Spleen (tissue), 11 donors: Measurements from ENCODE around the gene GRIK4. TPM values are rescaled to one million over a fixed set of nuclear protein-coding genes. Genes with fewer than 3 reads are reported as not detected.

Experiments used
- DNase-seq: peaks from one replicate; pipeline ENCODE4 v3.0.0-alpha.2; 2020
- H3K27ac ChIP-seq, 8 donors: fragments of 200-600 bp; sonication (generic) in 7 of 8; 1 replicate in 4 of 8; 2 replicates in 4 of 8; pipeline versions ENCODE4 v1.5.0 to v1.8.0; 2016 to 2021; ENCODE audit warnings: inconsistent platforms in 4 of 8, mild to moderate bottlenecking in 4 of 8, moderate library complexity in 1 of 8
- H3K27me3 ChIP-seq, 7 donors: fragments of 200-600 bp; sonication (generic) in 6 of 7; replicated peaks in 1 of 7; 1 replicate in 4 of 7; 2 replicates in 3 of 7; pipeline versions ENCODE4 v1.5.0 to v1.8.0; 2016 to 2021; ENCODE audit warnings: inconsistent platforms in 3 of 7, mild to moderate bottlenecking in 1 of 7
- H3K36me3 ChIP-seq, 6 donors: fragments of 200-600 bp; sonication (generic) in 5 of 6; 1 replicate in 4 of 6; 2 replicates in 2 of 6; pipeline versions ENCODE4 v1.5.0 to v1.8.0; 2016 to 2021; ENCODE audit warnings: inconsistent platforms in 2 of 6
- H3K4me1 ChIP-seq, 6 donors: fragments of 200-600 bp; sonication (generic) in 5 of 6; 1 replicate in 3 of 6; 2 replicates in 3 of 6; pipeline versions ENCODE4 v1.5.0 to v1.8.0; 2016 to 2021; ENCODE audit warnings: inconsistent platforms in 3 of 6
- H3K4me3 ChIP-seq, 8 donors: fragments of 200-600 bp; sonication (generic) in 7 of 8; 1 replicate in 4 of 8; 2 replicates in 4 of 8; pipeline versions ENCODE4 v1.5.0 to v1.8.0; 2016 to 2021; ENCODE audit warnings: inconsistent platforms in 4 of 8, mild to moderate bottlenecking in 4 of 8, moderate library complexity in 2 of 8
- H3K9me3 ChIP-seq, 8 donors: fragments of 200-600 bp; sonication (generic) in 7 of 8; 1 replicate in 4 of 8; 2 replicates in 4 of 8; pipeline versions ENCODE4 v1.5.0 to v1.8.0; 2016 to 2021; ENCODE audit warnings: inconsistent platforms in 4 of 8
- POLR2A ChIP-seq, 3 donors: fragments of 450-650 bp; IDR thresholded peaks; one replicate each; pipeline ENCODE4 v1.5.1; 2017; ENCODE audit warnings: antibody characterized with exemption in 3 of 3, mild to moderate bottlenecking in 1 of 3
- POLR2AphosphoS5 ChIP-seq, 3 donors: sonication (generic); formaldehyde crosslinking; IDR thresholded peaks; one replicate each; pipeline ENCODE4 v1.5.1; 2017; ENCODE audit warnings: antibody characterized with exemption in 3 of 3
- WGBS, 5 donors: extraction: QIAGEN DNeasy Blood & Tissue Kit in 3 of 5; methylation state at CpG; one replicate each; pipeline versions ENCODE4 v1.1.5 to v1.1.7; 2013 to 2018; 5-methylcytosine and 5-hydroxymethylcytosine counted together
- intact Hi-C: fragments of 100-400 bp; cut with DNase I; formaldehyde crosslinking; loops from one replicate; pipeline ENCODE4 v1.15.0; 2023; ENCODE audit warnings: low total_unique reads
- polyA plus RNA-seq, 3 donors: library from polyadenylated mRNA; stranded (reverse); fragments of 200-250 nt; gene quantifications; one replicate each; pipeline ENCODE4 v1.2.1, GENCODE V29; 2013
- total RNA-seq, 7 donors: library from RNA; depleted of rRNA in 3 of 7; stranded (reverse); fragments of >200 nt in 3 of 7; fragmentation: NEBNext Ultra II Directional in 4 of 7; extraction: Animal tissue kit (Norgen Biotek cat#: 25700) in 4 of 7; gene quantifications; one replicate each; pipeline versions ENCODE4 v1.1.0 to v1.2.1, GENCODE V29; 2016 to 2021
- TF ChIP-seq, protein P1 (sequence below), 11 experiments: fragments of 200-600 bp in 7 of 11; fragments of 450-650 bp in 4 of 11; sonication (generic) in 4 of 11; IDR thresholded peaks in 8 of 11; conservative IDR thresholded peaks in 3 of 11; 1 replicate in 7 of 11; 2 replicates in 4 of 11; pipeline versions ENCODE4 v1.4.0 to v1.8.0; 2016 to 2021; ENCODE audit warnings: antibody characterized with exemption in 11 of 11, inconsistent platforms in 4 of 11, mild to moderate bottlenecking in 1 of 11
- donor health status: healthy with polysubstance abuse.
- donor health status: DM: no; HTN: no; CAD: no; lungs with moderate emphysema.
- donor health status: DM: no; HTN: no; CAD: no.
- donor health status: Bipolar disorder and iron deficiency.
- donor health status: healthy.
- donor health status: DM: no; HTN: no; CAD: no.
- donor health status: DM: yes; HTN: yes; CAD: no.

The GRIK4 gene
- total and polyA plus RNA-seq, 10 donors = 0.04 to 2.4 (median 0.59) TPM

DNA sequence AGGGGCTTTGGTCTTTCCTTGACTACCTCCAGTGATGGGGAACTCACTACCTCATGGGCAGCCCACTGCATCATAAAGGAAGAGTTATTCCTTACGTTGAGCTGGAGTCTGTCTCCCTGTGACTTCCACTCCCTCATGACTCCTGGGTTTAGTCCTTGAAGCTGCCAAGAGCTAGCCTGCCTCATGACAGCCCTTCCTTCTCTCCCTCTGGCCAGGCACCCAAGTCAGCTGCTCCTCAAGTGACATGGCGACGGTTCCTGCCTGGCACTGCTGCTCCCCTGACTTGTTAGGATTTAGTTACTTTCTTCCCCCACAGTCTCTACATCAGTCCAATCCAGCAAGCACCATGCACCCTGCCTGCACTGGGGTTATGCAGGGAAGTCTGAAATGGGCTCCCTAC lies 316.3 kb downstream of the GRIK4 start:
- TF ChIP-seq POLR2AphosphoS5 (IDR thresholded peaks at IDR 0.05) = no peak
- TF ChIP-seq POLR2A (IDR thresholded peaks at IDR 0.05) = no peak
- TF ChIP-seq, protein P1, sequence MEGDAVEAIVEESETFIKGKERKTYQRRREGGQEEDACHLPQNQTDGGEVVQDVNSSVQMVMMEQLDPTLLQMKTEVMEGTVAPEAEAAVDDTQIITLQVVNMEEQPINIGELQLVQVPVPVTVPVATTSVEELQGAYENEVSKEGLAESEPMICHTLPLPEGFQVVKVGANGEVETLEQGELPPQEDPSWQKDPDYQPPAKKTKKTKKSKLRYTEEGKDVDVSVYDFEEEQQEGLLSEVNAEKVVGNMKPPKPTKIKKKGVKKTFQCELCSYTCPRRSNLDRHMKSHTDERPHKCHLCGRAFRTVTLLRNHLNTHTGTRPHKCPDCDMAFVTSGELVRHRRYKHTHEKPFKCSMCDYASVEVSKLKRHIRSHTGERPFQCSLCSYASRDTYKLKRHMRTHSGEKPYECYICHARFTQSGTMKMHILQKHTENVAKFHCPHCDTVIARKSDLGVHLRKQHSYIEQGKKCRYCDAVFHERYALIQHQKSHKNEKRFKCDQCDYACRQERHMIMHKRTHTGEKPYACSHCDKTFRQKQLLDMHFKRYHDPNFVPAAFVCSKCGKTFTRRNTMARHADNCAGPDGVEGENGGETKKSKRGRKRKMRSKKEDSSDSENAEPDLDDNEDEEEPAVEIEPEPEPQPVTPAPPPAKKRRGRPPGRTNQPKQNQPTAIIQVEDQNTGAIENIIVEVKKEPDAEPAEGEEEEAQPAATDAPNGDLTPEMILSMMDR (IDR thresholded peaks at IDR 0.05 in 8 of 11, conservative IDR thresholded peaks at IDR 0.05 in 3 of 11) = no peak
- intact Hi-C loops = no loop called here
- WGBS, 5 donors = 76 to 93% (median 77%) methylated on average over 3 of the region's 3 CpGs
- DNase-seq = peak; percentile 18
- Histone ChIP-seq H3K4me1 (no peaks in the 10 kb centered on the region), H3K36me3 (no peaks in the 10 kb centered on the region), H3K27ac (no peak overlapping the region), H3K9me3 (no peaks in the 10 kb centered on the region), H3K4me3 (no peak overlapping the region), H3K27me3 (peaks cover 0 to 56% (median 0%) of the 10 kb centered on the region in 7 donors)

DNA sequence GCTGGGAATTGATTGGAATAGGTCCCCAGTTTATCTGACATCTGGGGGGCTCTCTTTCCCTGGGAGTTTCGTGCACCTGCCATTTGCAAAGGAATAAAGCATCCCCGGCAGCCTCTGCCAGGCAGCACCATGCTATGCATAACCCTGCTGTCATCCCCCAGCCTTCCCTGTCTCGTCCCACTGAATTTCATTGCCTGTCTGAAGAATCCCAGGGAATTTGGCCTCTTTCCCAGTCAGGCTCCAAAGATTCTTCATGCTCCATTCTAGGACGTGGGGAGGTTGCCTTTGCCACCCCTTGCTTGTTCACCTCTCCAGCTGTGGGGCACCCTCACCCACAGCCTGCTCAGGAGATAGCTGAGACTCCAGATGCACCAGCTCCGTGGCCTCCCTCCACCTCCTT lies 317.3 kb downstream of the GRIK4 start:
- peaks cover 0 to 56% (median 0%) of the 10 kb centered on the region in 7 donors for H3K27me3 ChIP-seq
- H3K27ac ChIP-seq = no peak overlapping the region
- H3K9me3 ChIP-seq = no peaks in the 10 kb centered on the region
- no peak for TF ChIP-seq POLR2A (IDR thresholded peaks at IDR 0.05)
- TF ChIP-seq, protein P1 (IDR thresholded peaks at IDR 0.05 in 8 of 11, conservative IDR thresholded peaks at IDR 0.05 in 3 of 11) = no peak
- TF ChIP-seq POLR2AphosphoS5 (IDR thresholded peaks at IDR 0.05) = no peak
- H3K4me1 ChIP-seq = no peaks in the 10 kb centered on the region
- H3K36me3 ChIP-seq = no peaks in the 10 kb centered on the region
- H3K4me3 ChIP-seq = no peak overlapping the region
- intact Hi-C loops = no loop called here
- 45 to 61% (median 56%) methylated on average over 5 of the region's 5 CpGs for WGBS, 5 donors
- peak; percentile 47 for DNase-seq

DNA sequence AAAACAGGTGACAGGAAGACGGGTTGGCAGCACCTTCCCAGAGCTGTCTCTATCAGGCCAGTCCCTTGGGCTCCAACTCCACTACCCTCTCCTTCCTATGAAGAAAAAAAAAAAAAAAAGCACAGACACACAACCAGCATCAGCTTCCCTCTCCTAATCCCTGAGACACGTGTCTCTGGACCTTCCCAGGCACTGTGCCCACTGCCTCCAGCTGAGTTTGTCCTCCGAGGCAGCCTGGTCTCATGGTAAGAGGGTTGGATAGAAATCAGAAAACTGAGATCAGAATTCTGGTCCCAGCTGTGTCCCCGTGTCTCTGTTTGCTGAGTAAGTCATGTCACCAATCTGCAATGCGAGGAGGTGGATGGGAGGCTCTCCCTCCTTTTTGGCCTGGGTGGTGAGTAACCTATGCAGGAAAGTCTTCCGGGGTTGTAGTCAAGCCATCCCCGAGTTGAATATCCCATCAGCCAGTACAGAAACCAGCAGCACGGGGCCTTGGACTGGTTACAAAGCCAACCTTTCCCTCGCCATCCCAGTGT lies 318.6 kb downstream of the GRIK4 start:
- TF ChIP-seq, protein P1 (IDR thresholded peaks at IDR 0.05 in 8 of 11, conservative IDR thresholded peaks at IDR 0.05 in 3 of 11) = no peak
- TF ChIP-seq POLR2AphosphoS5 (IDR thresholded peaks at IDR 0.05) (no peak), POLR2A (IDR thresholded peaks at IDR 0.05) (no peak)
- DNase-seq = peak; percentile 39
- 73 to 82% (median 76%) methylated on average over 9 of the region's 9 CpGs for WGBS, 5 donors
- Histone ChIP-seq H3K4me1 (no peaks in the 10 kb centered on the region), H3K9me3 (no peaks in the 10 kb centered on the region), H3K27me3 (peaks cover 0 to 65% (median 0%) of the 10 kb centered on the region in 7 donors), H3K4me3 (no peak overlapping the region), H3K36me3 (no peaks in the 10 kb centered on the region), H3K27ac (no peak overlapping the region)
- intact Hi-C loops = no loop called here

DNA sequence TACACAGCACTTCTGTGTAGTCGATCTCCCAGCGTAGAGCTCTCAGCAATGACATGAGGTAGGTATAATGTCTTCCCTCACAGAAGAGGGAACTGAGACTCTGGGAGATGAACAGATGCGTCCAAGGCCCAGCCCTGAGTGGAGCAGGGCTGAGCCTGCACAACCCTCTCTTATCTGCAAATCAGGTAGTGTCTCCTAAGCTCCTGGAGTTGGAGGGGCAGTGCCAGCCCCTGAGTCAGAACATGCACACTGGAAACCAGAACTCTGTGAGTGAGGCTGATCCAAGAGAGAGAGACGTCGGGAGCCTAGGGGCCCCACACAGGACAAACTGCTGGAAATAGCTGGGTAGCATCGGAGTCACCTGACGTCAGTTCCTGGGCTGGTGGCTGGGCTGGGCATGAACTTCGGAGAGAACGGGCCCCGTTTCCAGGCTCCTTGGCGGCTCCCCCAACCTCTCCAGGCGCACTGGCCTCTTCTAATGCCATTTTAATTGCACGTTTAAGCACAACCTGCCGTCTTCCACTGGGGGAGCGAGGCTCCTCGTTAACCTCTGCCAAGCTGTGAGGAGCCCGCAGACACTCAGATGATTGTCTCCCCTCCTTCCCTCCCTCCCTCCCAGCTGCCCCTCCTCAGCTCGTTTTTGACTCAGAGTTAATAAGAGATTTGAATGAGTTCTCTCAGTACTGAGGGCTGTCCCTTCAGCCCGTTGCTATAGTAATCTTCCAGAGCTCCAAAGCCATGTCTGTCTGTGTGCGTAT lies 321.1 kb downstream of the GRIK4 start:
- Histone ChIP-seq H3K36me3 (no peaks in the 10 kb centered on the region), H3K4me1 (no peaks in the 10 kb centered on the region), H3K27ac (no peak overlapping the region), H3K9me3 (no peaks in the 10 kb centered on the region), H3K4me3 (no peak overlapping the region), H3K27me3 (peaks cover 0 to 58% (median 0%) of the 10 kb centered on the region in 7 donors)
- intact Hi-C loops = no loop called here
- TF ChIP-seq POLR2A (IDR thresholded peaks at IDR 0.05) = no peak
- no peak for TF ChIP-seq POLR2AphosphoS5 (IDR thresholded peaks at IDR 0.05)
- TF ChIP-seq, protein P1 (IDR thresholded peaks at IDR 0.05 in 8 of 11, conservative IDR thresholded peaks at IDR 0.05 in 3 of 11) = no peak
- 46 to 55% (median 54%) methylated on average over 18 to 20 of the region's 20 CpGs for WGBS, 5 donors
- peak; percentile 17 for DNase-seq
